HG03045 (cell line): Measurements from ENCODE around the gene GMCL2.

Source experiments
- ATAC-seq: cut with Tn5 transposase; IDR thresholded peaks from one replicate; pipeline ENCODE4 v1.9.1; 2021; ENCODE audit warnings: mild to moderate bottlenecking, moderate library complexity; ENCODE audit not compliant: unreplicated experiment

GMCL2 gene

GRCh38 chr5:178145965-178146820, 41.0 kb downstream of the GMCL2 start:
- peak; percentile 52 for ATAC-seq

DNA sequence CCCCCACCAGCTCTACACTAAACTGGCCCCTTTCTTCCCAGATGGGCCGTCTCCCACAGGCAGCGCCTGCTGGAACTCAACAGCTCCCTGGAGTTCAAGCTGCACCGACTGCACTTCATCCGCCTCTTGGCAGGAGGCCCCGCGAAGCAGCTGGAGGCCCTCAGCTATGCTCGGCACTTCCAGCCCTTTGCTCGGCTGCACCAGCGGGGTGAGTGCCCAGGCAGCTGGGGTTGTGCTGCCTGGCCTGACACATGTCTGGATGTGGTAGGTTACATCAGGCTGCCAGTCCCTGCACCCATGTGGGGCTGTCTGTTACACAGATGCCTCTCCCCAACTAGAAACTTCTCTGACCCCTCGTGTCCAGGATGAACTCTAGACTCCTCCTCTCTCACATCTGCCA, 43.3 kb downstream of the GMCL2 start:
- ATAC-seq = no peak

- ATAC-seq = no peak
Observed at GRCh38 chr5:178143246-178143645, 43.9 kb downstream of the GMCL2 start.

DNA sequence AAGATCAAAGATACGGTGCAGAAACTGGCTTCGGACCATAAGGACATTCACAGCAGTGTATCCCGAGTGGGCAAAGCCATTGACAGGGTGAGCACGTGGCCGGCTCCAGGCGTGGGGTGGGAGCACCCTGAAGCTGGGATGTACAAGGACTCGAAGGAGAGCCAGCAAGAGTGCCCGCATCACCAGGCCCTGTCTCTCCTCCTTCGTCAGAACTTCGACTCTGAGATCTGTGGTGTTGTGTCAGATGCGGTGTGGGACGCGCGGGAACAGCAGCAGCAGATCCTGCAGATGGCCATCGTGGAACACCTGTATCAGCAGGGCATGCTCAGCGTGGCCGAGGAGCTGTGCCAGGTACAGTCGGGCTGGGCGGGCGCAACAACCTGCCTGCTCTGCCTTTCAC, 44.5 kb downstream of the GMCL2 start:
- ATAC-seq = no peak

DNA sequence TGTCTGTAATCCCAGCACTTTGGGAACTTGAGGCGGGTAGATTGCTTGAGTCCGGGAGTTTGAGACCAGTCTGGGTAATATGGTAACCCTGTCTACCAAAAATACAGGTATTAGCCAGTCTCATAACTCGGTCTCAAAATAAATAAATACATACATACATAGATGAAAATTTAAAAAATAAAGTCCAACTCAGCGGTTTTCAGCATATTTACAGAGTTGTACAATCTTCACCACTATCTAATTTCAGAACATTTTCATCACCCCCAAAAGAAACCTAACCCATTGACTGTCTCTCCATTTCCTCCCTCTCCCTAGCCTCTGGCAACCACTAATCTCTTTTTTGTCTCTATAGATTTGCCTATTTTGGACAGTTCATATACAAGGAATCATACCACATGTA, 45.6 kb downstream of the GMCL2 start:
- ATAC-seq = no peak

GRCh38 chr5:178137991-178138390, 49.2 kb downstream of the GMCL2 start:
- no peak for ATAC-seq

- no peak for ATAC-seq
Observed at GRCh38 chr5:178136990-178137389, 50.2 kb downstream of the GMCL2 start.
